Endothelial cell (in vitro differentiated cells): ENCODE data around the gene TMEM165. TPM values are rescaled to one million over a fixed set of nuclear protein-coding genes. Genes with fewer than 3 reads are reported as not detected.

Source experiments
- DNase-seq: peaks from one replicate; pipeline ENCODE4 v3.0.0; 2021; ENCODE audit warnings: low spot score
- H3K27ac Mint-ChIP-seq: one replicate; pipeline ENCODE4 v1.8.0; 2021; ENCODE audit warnings: mixed read lengths, inconsistent platforms; ENCODE audit not compliant: unreplicated experiment
- H3K27me3 Mint-ChIP-seq: one replicate; pipeline ENCODE4 v1.8.0; 2021; ENCODE audit warnings: mild to moderate bottlenecking, moderate library complexity, mixed read lengths, inconsistent platforms; ENCODE audit not compliant: unreplicated experiment
- H3K36me3 Mint-ChIP-seq: one replicate; pipeline ENCODE4 v1.8.0; 2021; ENCODE audit warnings: mild to moderate bottlenecking, low read depth, mixed read lengths, inconsistent platforms; ENCODE audit not compliant: unreplicated experiment
- H3K4me1 Mint-ChIP-seq: one replicate; pipeline ENCODE4 v1.8.0; 2021; ENCODE audit warnings: mild to moderate bottlenecking, mixed read lengths, inconsistent platforms; ENCODE audit not compliant: unreplicated experiment
- H3K4me3 Mint-ChIP-seq: one replicate; pipeline ENCODE4 v1.8.0; 2021; ENCODE audit warnings: mild to moderate bottlenecking, mixed read lengths, inconsistent platforms; ENCODE audit not compliant: unreplicated experiment
- H3K9me3 Mint-ChIP-seq: one replicate; pipeline ENCODE4 v1.8.0; 2021; ENCODE audit warnings: mixed read lengths, inconsistent platforms; ENCODE audit not compliant: unreplicated experiment
- total RNA-seq: library from RNA; stranded (reverse); fragmentation: NEBNext Ultra II Directional; extraction: Animal tissue kit (Norgen Biotek cat#: 25700); gene quantifications from one replicate; pipeline ENCODE4 v1.2.1, GENCODE V29; 2021; ENCODE audit not compliant: unreplicated experiment
- TF ChIP-seq, protein P1 (sequence below): fragments of 200-600 bp; sonication (generic); IDR thresholded peaks from one replicate; pipeline ENCODE4 v1.5.0; 2021; ENCODE audit warnings: antibody characterized with exemption; ENCODE audit not compliant: unreplicated experiment

Gene TMEM165
- total RNA-seq, 1 donor from 2014 or later: 197 TPM

DNA sequence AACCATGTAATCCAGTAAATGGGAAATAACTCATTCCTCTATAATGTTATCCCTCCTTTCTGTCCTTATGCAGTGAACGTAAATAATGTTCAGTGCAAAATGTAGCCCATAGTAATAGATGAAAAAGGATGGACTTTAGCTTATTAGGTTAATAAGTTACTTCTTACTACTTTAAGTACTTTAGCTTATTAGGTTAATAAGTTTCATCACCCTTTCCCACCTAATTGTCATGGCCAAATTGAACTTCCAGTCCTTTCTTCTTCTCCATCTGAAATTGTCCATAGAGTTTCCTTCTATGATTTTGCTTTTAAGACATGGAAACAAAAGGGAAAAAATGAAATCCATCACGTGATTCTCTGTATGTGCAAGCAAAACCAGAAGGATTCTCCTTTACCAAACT, 15.2 kb upstream of the TMEM165 start:
- H3K27me3 Mint-ChIP-seq: peaks cover 1% of the 10 kb centered on the region
- no peak overlapping the region for H3K27ac Mint-ChIP-seq
- DNase-seq: no peak
- peaks cover 3% of the 10 kb centered on the region for H3K36me3 Mint-ChIP-seq
- H3K4me3 Mint-ChIP-seq: no peak overlapping the region
- H3K9me3 Mint-ChIP-seq: no peaks in the 10 kb centered on the region
- H3K4me1 Mint-ChIP-seq: peaks cover 26% of the 10 kb centered on the region
- TF ChIP-seq, protein P1, sequence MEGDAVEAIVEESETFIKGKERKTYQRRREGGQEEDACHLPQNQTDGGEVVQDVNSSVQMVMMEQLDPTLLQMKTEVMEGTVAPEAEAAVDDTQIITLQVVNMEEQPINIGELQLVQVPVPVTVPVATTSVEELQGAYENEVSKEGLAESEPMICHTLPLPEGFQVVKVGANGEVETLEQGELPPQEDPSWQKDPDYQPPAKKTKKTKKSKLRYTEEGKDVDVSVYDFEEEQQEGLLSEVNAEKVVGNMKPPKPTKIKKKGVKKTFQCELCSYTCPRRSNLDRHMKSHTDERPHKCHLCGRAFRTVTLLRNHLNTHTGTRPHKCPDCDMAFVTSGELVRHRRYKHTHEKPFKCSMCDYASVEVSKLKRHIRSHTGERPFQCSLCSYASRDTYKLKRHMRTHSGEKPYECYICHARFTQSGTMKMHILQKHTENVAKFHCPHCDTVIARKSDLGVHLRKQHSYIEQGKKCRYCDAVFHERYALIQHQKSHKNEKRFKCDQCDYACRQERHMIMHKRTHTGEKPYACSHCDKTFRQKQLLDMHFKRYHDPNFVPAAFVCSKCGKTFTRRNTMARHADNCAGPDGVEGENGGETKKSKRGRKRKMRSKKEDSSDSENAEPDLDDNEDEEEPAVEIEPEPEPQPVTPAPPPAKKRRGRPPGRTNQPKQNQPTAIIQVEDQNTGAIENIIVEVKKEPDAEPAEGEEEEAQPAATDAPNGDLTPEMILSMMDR: no peak

- Mint-ChIP-seq H3K27ac (no peak overlapping the region), H3K9me3 (no peaks in the 10 kb centered on the region), H3K36me3 (peaks cover 3% of the 10 kb centered on the region), H3K4me1 (peaks cover 35% of the 10 kb centered on the region), H3K27me3 (peaks cover 1% of the 10 kb centered on the region), H3K4me3 (no peak overlapping the region)
- no peak for DNase-seq
- TF ChIP-seq, protein P1: no peak
Measured at GRCh38 chr4:55381502-55381901, 14.3 kb upstream of the TMEM165 start.

GRCh38 chr4:55382488-55383003, 13.2 kb upstream of the TMEM165 start:
- no peak overlapping the region for H3K4me3 Mint-ChIP-seq
- H3K36me3 Mint-ChIP-seq: no peaks in the 10 kb centered on the region
- peaks cover 1% of the 10 kb centered on the region for H3K27me3 Mint-ChIP-seq
- DNase-seq: no peak
- no peaks in the 10 kb centered on the region for H3K9me3 Mint-ChIP-seq
- TF ChIP-seq, protein P1: no peak
- H3K27ac Mint-ChIP-seq: no peak overlapping the region
- peaks cover 33% of the 10 kb centered on the region for H3K4me1 Mint-ChIP-seq

DNA sequence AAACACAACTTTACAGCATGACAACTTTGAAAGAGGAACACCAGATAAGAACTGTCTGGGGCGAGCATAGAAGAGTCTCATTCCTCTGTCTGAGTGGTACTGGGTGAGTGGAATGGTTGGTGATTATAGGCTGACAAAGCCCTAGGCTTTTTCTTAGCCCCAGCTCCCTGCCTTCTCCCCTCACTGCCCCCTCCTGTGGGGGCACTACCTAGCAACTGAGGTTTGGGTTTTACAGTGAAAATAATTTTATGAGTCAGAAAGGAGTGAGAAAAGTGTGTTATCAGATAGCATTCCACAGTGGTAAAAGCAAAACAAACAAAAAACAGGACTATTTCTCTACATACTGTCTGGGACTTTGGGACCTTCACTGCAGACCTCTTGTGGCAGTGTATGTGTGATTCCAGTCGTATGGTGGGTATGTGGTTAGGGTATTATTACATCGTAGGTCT, 10.5 kb upstream of the TMEM165 start:
- Mint-ChIP-seq H3K9me3 (no peaks in the 10 kb centered on the region), H3K27ac (peak overlapping the region; percentile 76), H3K27me3 (peaks cover 1% of the 10 kb centered on the region), H3K36me3 (no peaks in the 10 kb centered on the region), H3K4me1 (peaks cover 37% of the 10 kb centered on the region), H3K4me3 (no peak overlapping the region)
- TF ChIP-seq, protein P1: no peak
- no peak for DNase-seq

- TF ChIP-seq, protein P1: no peak
- Mint-ChIP-seq H3K4me1 (peaks cover 39% of the 10 kb centered on the region), H3K9me3 (no peaks in the 10 kb centered on the region), H3K27me3 (peaks cover 6% of the 10 kb centered on the region), H3K36me3 (no peaks in the 10 kb centered on the region), H3K27ac (peak overlapping the region; percentile 88), H3K4me3 (no peak overlapping the region)
- no peak for DNase-seq
Measured at GRCh38 chr4:55386073-55386472, 9.7 kb upstream of the TMEM165 start.
